GM21786 (cell line): ENCODE measurements around the gene CGGBP1.
"Not testable (repeated sequence)": the region's sequence is repeated elsewhere in the genome, so short reads cannot be mapped to it uniquely, and the experiment has no call there.

Experiments
- ATAC-seq: cut with Tn5 transposase; IDR thresholded peaks from one replicate; pipeline ENCODE4 v1.9.1; 2021; ENCODE audit not compliant: unreplicated experiment

CGGBP1 gene

DNA sequence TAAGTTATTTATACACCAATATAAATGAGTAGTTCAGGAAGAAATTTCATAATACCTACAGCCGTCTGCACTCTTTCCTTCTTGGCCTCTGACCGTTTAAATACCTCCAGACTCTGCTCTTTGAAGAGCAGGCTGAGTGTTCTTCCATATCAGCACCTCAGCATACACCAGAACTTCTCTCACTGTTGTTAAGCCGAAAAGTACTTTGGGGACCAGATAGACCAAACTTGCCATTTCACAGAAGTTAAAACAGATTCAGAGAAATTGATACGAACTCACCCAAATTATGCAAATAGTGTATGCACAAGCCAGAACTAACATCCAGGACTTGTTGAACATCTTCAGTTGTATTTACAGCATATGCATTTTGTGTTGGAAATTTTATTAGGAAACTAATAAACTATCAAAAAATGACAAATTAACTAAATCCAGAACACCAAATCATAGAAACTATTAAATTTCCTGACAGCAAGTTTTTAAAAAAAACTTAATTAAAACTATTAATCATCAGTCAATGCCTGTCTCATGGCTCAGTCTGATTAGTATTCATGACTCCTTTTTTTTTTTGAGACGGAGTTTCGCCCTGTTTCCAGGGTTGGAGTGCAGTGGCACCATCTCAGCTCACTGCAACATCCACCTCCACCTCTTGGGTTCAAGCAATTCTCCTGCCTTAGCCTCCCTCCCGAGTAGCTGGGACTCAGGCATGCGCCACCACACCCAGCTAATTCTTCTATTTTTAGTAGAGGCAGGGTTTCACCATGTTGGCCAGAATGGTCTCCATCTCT is 24.1 kb downstream of the CGGBP1 start:
- ATAC-seq, result no peak

- ATAC-seq, result no peak
Observed at GRCh38 chr3:88033808-88034207, 25.0 kb downstream of the CGGBP1 start.

GRCh38 chr3:88033079-88033478 is 25.7 kb downstream of the CGGBP1 start:
- ATAC-seq, result no peak

DNA sequence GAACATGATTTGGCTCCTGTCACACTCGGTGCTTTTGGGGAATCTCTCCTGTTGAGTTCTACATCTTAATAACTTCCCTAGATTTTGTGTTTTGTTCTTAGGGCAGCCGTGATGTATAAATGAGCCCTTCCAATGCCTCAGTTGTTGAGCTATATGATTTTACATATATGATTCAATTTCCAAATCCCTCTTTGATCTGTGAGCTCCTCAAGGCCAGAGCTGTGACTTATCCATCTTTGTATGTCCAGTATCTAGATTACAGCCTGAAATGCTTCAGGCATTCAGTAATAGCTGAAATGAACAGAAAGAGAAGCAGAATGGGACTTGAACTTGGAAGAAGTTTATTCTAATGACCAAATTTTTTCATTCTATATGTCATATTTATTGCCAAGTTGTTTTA is 26.6 kb downstream of the CGGBP1 start:
- peak; percentile 24 for ATAC-seq

- peak; percentile 86 for ATAC-seq
Observed at GRCh38 chr3:88031642-88032077, 27.1 kb downstream of the CGGBP1 start.

- ATAC-seq, result no peak
Observed at GRCh38 chr3:88030210-88030609, 28.6 kb downstream of the CGGBP1 start.

- ATAC-seq, result no peak
Observed at GRCh38 chr3:88028876-88029275, 29.9 kb downstream of the CGGBP1 start.

GRCh38 chr3:88025001-88025552 is 33.7 kb downstream of the CGGBP1 start:
- no peak for ATAC-seq

GRCh38 chr3:88019024-88019423 is 39.8 kb downstream of the CGGBP1 start:
- ATAC-seq, result peak; percentile 98

DNA sequence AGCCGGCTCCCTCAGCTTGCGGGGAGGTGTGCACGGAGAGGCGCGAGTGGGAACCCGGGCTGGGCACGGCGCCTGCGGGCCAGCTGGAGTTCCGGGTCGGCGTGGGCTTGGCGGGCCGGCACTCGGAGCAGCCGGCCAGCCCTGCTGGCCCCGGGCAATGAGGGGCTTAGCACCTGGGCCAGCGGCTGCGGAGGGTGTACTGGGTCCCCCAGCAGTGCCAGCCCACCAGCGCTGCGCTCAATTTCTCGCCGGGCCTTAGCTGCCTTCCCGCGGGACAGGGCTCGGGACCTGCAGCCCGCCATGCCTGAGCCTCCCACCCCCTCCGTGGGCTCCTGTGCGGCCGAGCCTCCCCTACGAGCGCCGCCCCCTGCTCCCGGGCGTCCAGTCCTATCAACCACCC is 43.1 kb downstream of the CGGBP1 start:
- ATAC-seq, result not testable (repeated sequence)

DNA sequence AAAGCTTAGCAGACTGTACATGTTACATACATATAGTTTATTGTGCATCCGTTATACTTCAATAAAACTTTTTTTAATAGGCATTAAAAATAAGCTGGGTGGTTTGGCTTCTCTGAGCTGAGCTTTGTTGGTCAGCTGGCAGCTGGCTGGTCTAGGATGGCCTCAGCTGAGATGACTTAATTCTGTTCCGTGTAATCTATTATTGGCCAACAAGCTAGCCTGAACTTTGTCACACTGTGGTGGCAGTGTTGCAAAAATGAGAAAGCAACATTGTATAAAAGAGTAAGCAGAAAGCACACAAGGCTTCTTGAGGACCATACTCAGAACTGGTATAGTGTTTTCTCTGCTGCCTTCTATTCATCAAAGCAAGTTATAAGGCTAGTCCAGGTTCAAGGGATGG is 45.2 kb downstream of the CGGBP1 start:
- ATAC-seq, result no peak

DNA sequence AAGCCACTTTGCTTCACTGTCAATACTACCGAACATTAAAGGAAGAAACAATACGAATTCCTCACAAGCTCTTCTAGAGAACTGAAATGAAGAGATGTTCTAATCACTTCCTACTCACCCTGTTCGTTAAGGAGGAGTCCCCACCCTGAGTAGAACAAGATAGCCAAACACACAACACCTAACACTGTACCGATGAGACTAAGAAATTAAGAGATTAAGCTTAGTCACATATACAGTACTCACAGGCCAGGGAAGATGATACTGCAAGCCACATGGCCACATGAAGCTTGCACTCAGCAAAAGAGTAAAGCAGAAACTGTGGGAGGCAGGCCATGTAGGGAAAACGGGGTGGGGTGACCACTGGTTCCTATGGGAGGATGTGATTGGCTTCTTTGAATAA is 48.0 kb downstream of the CGGBP1 start:
- no peak for ATAC-seq

- ATAC-seq, result no peak
Observed at GRCh38 chr3:88009066-88009465, 49.7 kb downstream of the CGGBP1 start.

DNA sequence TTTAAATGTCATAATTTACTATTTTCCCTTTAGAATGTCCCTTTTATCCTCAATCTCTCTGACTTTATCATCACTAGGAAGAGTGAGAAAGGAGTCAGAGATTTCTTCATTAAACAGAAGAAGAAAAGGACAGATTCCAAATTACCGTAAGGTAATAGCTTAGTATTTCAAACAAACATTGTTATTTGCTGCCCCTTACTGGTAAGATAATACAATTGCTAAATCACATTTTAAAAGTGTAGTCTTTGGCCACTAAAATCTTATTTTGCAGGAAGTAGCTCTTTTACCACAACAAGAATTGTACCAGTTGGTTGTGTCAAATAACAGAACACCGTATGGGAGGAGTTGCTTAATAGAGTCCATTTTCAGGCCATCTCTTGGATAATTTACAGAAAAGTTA is 53.7 kb downstream of the CGGBP1 start:
- no peak for ATAC-seq

DNA sequence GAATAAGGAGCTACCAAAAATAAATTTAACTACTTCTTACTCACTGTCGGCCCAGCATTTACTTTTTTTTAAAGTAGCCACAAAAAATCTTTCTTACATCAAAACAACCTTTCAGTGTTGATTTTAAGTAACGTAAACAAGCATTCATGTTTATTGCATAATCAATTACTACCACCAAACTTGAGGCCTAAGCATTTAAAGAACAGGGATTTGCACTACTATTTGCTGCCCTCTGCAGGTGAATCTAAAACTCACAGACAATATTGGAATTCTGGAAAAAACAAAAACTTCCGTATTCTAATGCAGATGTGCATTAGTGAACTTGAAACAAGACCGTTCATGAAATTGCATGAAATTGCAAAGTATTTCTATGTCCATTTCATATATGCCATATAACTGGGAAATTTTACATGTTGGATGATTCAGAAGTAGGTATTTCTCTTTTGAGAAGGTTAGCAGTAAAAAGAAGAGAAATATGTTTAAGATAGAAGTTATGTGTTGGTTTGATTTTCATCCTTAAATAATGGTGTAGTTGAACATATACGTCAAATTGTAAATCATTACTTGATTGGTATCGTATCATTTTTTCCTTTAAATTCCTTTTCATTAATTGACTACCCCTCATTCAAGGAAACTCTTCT is 55.6 kb downstream of the CGGBP1 start:
- ATAC-seq, result no peak

DNA sequence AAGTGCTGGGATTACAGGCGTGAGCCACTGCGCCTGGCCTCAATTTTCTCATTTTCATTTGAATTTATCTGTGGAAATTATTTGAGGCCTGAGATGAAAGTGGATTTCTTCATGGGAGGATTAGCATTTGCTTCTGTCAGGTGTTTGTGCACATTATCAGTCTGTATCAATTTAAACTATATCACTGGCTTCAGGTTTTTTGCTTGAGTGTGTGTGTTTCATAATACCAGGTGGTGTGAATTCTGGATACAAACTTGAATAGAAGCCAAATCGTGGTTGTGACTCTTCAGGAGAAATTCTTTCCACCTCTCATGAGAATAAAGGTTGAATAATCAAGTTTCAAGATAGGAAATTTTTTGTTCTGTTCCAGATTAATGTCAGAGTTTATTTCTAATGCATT is 56.4 kb downstream of the CGGBP1 start:
- ATAC-seq, result no peak
